K562 (cell line): ENCODE measurements around the gene PNPO. TPM values are rescaled to one million over a fixed set of nuclear protein-coding genes. Genes with fewer than 3 reads are reported as not detected.

Experiments used
- CBX2 ChIP-seq: fragments of 200-600 bp; sonication (generic); IDR thresholded peaks from one replicate; pipeline ENCODE4 v1.6.1; 2012; ENCODE audit warnings: mild to moderate bottlenecking, low read length, inconsistent platforms; ENCODE audit not compliant: insufficient read depth, poor library complexity, severe bottlenecking
- DPF2 ChIP-seq: fragments of 450-650 bp; IDR thresholded peaks from 2 replicates; pipeline ENCODE4 v1.6.1; 2016
- ELK3 ChIP-seq: fragments of 450-650 bp; formaldehyde crosslinking; IDR thresholded peaks from 2 replicates; pipeline ENCODE4 v1.4.0; 2020; ENCODE audit warnings: mild to moderate bottlenecking
- EWSR1 ChIP-seq: fragments of 450-650 bp; IDR thresholded peaks from 2 replicates; pipeline ENCODE4 v1.6.1; 2018; ENCODE audit warnings: borderline replicate concordance, mild to moderate bottlenecking, low read depth, moderate library complexity; ENCODE audit not compliant: partially characterized antibody
- NFE2 ChIP-seq: IDR thresholded peaks from 2 replicates; pipeline ENCODE4 v1.6.1; 2014; ENCODE audit warnings: antibody characterized with exemption, low read depth
- RBM22 ChIP-seq: fragments of 200-400 bp; formaldehyde crosslinking; IDR thresholded peaks from 2 replicates; pipeline ENCODE4 v1.6.1; 2018; ENCODE audit warnings: low read length, low read depth; ENCODE audit not compliant: poor library complexity, severe bottlenecking
- YBX1 ChIP-seq: fragments of 450-650 bp; IDR thresholded peaks from 2 replicates; pipeline ENCODE4 v1.7.1; 2016; ENCODE audit warnings: mild to moderate bottlenecking
- ZBTB17 ChIP-seq: fragments of 450-650 bp; formaldehyde crosslinking; IDR thresholded peaks from 2 replicates; pipeline ENCODE4 v1.4.0; 2020; ENCODE audit warnings: mild to moderate bottlenecking
- ZNF165 ChIP-seq: fragments of 250-450 bp; sonication (Bioruptor Pico); IDR thresholded peaks from 2 replicates; pipeline ENCODE4 v1.4.0; 2020; ENCODE audit warnings: borderline replicate concordance
- ZNF175 ChIP-seq: fragments of 200-800 bp; sonication (Bioruptor generic); IDR thresholded peaks from 2 replicates; pipeline ENCODE4 v1.6.1; 2016; ENCODE audit warnings: low read depth, mild to moderate bottlenecking, missing genetic modification characterization, missing compliant biosample characterization
- ZNF253 ChIP-seq: fragments of 250-450 bp; sonication (Bioruptor Pico); conservative IDR thresholded peaks from 2 replicates; pipeline ENCODE4 v1.6.1; 2021; ENCODE audit warnings: mild to moderate bottlenecking
- polyA plus RNA-seq, 8 experiments: library from polyadenylated mRNA; depleted of rRNA in 4 of 8; stranded (reverse) in 5 of 8; unstranded in 3 of 8; fragments of >200 nt; fragmentation: Nextera tagmentation in 2 of 8; fragmentation: Illumina TruSeq in 1 of 8; extraction: Ambion mirVana in 2 of 8; extraction: Trizol in 1 of 8; gene quantifications; 2 replicates each; pipeline versions ENCODE4 v1.2.1 to v1.2.3, GENCODE V29; 2011 to 2014; ENCODE audit warnings: inconsistent platforms in 1 of 8, missing spikeins in 1 of 8
- total RNA-seq, 7 experiments: library from RNA; depleted of rRNA in 6 of 7; stranded (reverse); fragments of >200 nt in 6 of 7; fragmentation: Illumina TruSeq in 2 of 7; extraction: Trizol in 2 of 7; gene quantifications; 2 replicates each; pipeline versions ENCODE4 v1.2.1 to v1.2.3, GENCODE V29; 2011 to 2021; ENCODE audit warnings: low replicate concordance in 1 of 7
- TF ChIP-seq, protein P1 (sequence below): fragments of 200-600 bp; sonication (generic); IDR thresholded peaks from one replicate; pipeline ENCODE4 v1.6.1; 2012; ENCODE audit warnings: mild to moderate bottlenecking, low read depth, low read length, inconsistent platforms

Gene PNPO
- total and polyA plus RNA-seq, 9 of the 15 experiments (the other 6 are each of a cell fraction or from before 2014, with no cell fraction given): 16.6 to 39.0 (median 27.4) TPM

GRCh38 chr17:47970725-47971499 is 29.5 kb downstream of the PNPO start, which contains the start of gene CDK5RAP3 (continued):
- TF ChIP-seq, protein P1, sequence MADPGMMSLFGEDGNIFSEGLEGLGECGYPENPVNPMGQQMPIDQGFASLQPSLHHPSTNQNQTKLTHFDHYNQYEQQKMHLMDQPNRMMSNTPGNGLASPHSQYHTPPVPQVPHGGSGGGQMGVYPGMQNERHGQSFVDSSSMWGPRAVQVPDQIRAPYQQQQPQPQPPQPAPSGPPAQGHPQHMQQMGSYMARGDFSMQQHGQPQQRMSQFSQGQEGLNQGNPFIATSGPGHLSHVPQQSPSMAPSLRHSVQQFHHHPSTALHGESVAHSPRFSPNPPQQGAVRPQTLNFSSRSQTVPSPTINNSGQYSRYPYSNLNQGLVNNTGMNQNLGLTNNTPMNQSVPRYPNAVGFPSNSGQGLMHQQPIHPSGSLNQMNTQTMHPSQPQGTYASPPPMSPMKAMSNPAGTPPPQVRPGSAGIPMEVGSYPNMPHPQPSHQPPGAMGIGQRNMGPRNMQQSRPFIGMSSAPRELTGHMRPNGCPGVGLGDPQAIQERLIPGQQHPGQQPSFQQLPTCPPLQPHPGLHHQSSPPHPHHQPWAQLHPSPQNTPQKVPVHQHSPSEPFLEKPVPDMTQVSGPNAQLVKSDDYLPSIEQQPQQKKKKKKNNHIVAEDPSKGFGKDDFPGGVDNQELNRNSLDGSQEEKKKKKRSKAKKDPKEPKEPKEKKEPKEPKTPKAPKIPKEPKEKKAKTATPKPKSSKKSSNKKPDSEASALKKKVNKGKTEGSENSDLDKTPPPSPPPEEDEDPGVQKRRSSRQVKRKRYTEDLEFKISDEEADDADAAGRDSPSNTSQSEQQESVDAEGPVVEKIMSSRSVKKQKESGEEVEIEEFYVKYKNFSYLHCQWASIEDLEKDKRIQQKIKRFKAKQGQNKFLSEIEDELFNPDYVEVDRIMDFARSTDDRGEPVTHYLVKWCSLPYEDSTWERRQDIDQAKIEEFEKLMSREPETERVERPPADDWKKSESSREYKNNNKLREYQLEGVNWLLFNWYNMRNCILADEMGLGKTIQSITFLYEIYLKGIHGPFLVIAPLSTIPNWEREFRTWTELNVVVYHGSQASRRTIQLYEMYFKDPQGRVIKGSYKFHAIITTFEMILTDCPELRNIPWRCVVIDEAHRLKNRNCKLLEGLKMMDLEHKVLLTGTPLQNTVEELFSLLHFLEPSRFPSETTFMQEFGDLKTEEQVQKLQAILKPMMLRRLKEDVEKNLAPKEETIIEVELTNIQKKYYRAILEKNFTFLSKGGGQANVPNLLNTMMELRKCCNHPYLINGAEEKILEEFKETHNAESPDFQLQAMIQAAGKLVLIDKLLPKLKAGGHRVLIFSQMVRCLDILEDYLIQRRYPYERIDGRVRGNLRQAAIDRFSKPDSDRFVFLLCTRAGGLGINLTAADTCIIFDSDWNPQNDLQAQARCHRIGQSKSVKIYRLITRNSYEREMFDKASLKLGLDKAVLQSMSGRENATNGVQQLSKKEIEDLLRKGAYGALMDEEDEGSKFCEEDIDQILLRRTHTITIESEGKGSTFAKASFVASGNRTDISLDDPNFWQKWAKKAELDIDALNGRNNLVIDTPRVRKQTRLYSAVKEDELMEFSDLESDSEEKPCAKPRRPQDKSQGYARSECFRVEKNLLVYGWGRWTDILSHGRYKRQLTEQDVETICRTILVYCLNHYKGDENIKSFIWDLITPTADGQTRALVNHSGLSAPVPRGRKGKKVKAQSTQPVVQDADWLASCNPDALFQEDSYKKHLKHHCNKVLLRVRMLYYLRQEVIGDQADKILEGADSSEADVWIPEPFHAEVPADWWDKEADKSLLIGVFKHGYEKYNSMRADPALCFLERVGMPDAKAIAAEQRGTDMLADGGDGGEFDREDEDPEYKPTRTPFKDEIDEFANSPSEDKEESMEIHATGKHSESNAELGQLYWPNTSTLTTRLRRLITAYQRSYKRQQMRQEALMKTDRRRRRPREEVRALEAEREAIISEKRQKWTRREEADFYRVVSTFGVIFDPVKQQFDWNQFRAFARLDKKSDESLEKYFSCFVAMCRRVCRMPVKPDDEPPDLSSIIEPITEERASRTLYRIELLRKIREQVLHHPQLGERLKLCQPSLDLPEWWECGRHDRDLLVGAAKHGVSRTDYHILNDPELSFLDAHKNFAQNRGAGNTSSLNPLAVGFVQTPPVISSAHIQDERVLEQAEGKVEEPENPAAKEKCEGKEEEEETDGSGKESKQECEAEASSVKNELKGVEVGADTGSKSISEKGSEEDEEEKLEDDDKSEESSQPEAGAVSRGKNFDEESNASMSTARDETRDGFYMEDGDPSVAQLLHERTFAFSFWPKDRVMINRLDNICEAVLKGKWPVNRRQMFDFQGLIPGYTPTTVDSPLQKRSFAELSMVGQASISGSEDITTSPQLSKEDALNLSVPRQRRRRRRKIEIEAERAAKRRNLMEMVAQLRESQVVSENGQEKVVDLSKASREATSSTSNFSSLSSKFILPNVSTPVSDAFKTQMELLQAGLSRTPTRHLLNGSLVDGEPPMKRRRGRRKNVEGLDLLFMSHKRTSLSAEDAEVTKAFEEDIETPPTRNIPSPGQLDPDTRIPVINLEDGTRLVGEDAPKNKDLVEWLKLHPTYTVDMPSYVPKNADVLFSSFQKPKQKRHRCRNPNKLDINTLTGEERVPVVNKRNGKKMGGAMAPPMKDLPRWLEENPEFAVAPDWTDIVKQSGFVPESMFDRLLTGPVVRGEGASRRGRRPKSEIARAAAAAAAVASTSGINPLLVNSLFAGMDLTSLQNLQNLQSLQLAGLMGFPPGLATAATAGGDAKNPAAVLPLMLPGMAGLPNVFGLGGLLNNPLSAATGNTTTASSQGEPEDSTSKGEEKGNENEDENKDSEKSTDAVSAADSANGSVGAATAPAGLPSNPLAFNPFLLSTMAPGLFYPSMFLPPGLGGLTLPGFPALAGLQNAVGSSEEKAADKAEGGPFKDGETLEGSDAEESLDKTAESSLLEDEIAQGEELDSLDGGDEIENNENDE: no peak
- no peak for TF ChIP-seq ZNF253 (CRISPR knock-in tag)
- TF ChIP-seq ELK3 (CRISPR knock-in tag): no peak
- no peak for TF ChIP-seq RBM22
- TF ChIP-seq CBX2: no peak
- TF ChIP-seq ZNF165 (CRISPR knock-in tag): peak; percentile 10; the same call in 1 of the 2 replicates
- TF ChIP-seq DPF2: peak; percentile 31; the same call in 1 of the 2 replicates
- peak; percentile 73; the same call in 1 of the 2 replicates for TF ChIP-seq ZBTB17
- no peak for TF ChIP-seq NFE2
- TF ChIP-seq EWSR1: no peak
- no peak for TF ChIP-seq YBX1
- TF ChIP-seq ZNF175 (CRISPR knock-in tag): no peak
